Anterior cingulate cortex (tissue), 58 donors: Measurements from ENCODE around the gene ANKRD33B.
"Not testable (repeated sequence)": the region's sequence is repeated elsewhere in the genome, so short reads cannot be mapped to it uniquely, and the experiment has no call there.

Source experiments
- DNase-seq, 58 donors: peaks; one replicate each; lab custom pipeline; 2025; lab: John Stamatoyannopoulos, UW

Gene ANKRD33B

GRCh38 chr5:10631316-10631996 is 67.6 kb downstream of the ANKRD33B start:
- DNase-seq: no peak

DNA sequence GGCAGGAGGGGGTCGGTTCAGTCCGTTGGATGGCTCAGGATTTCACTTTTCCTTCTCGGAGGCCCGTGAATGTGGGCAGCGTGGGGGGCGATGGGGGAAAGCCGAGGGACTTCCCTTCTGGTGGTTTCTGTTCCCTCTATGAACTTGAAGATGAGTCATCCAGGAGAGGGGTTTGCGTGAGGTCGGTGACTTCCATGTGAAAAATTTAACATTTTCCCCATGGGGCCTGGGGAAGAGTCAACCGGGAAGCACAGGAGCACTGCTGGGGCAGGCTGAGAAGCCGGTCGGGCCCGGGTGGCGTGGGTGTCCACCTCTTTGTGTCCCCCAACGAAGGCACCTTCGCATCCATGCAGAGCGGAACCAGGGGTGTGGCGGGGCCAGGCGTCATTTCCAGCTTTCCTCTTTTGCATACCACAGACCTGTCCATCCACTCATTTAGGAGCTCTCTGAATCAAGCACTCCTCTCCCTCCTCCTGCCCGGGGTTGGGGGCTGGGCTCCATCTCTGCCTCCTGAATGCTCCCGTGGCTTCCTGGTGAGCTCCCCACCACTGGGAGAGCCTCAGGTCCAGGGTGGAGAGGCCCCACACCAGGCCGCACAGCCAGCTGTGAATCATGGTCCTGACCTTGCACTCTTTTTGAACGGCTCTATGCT is 68.4 kb downstream of the ANKRD33B start:
- no peak for DNase-seq

DNA sequence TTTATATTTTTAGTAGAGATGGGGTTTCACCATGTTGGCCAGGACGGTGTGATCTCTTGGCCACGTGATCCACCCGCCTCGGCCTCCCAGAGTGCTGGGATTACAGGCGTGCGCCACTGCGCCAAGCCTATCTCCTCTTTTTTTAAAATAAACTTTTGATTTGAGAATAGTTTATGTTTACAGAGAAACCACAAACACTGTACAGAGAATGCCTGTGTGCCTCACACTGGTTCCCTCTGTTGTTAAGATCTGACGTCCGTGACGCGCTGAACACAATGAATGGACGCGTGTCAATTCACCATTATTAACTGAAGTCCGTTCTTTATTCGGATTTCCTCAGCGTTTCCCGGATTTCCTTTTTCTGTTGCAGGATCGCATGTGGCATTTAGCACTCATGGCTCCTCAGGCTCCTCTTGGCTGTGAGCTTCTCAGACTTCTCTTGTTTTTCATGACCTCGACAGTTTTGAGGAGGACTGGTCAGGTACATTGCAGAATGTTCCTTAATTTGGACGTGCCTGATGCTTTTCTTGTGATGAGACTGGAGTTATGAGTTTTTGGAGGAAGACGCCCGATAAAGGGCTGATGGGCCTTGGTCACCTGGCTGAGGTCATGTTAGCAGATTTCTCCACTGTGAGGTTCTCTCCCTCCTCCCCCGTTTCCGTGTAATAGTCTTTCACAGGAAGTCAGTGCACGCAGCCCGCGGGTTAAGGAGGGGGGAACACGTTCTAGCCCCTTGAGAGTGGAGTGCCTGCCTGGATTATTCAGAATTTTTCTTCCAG is 69.6 kb downstream of the ANKRD33B start:
- no peak for DNase-seq

DNA sequence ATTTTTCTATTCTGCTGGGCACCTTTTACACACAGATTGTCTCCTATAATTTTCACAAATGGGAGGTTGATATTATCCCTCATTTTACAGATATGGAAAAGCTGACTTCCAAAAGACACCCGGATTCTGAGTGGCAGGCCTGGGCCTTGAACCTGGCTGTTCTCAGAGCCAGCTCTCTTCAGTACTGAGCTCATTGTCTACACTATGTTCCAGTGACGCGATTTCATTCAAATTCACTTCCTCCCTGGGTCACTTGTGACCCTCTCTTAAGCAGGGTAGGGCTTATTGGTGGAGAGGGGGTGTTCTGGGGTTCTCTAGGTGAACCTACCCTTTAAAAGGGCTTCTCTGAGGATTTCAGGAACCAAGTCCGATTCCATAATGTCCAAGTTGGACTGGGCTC is 70.2 kb downstream of the ANKRD33B start:
- no peak for DNase-seq

- no peak for DNase-seq
Observed at GRCh38 chr5:10634562-10634961, 70.7 kb downstream of the ANKRD33B start.

DNA sequence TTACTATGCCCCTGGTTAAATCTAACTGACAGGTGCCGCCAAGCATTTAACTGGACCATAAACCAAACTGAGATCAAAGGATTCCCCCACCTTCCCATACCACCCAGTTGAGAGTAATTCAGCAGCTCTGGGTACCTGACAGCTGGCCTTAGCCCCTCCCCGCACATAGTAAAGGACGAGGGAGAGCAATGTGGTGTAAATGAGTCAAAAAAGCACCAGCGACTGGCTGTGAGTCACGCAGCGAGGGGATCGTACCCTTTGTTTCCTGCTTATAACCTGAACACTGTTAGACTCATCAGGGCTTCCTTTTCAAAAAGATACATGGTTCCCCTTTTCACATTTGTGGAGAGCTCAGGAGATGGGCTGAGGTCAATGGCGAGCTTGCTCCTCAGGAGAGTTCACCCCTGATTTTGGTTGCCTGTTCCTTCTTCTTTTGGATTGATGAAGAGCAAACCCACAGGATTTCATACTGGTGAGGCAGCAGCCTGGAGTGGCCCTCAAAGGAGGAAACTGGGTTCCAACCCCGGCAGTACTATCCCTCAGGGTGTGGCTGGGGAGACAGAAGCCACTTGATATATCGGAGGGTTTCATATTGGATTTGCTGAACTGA is 71.5 kb downstream of the ANKRD33B start:
- DNase-seq: no peak

DNA sequence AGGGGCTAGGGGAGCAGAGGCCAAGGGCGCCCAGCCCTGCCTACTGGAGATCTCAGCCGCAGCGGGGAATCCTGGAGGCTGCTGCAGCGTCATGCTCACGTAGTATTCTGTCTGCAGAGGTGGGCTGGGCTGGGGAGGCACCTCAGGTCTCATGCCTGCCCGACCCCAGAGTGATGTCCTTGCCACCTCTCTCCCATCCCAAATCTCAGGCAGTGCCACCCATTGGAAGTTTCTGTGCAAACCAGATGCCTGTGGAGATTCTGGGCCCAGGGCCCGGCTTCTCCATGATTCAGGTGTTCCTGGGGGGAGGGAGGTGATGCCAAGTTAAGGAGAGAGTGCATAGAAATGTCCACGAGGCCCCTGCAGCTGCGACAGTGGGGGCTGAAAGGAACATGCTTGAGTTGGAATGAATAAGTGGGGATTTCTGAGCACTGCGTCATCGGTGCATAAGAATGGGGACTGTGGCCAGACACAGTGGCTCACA is 72.0 kb downstream of the ANKRD33B start:
- DNase-seq: no peak

- DNase-seq: no peak
Observed at GRCh38 chr5:10636363-10637142, 72.7 kb downstream of the ANKRD33B start.

GRCh38 chr5:10637944-10638343 is 74.1 kb downstream of the ANKRD33B start:
- no peak for DNase-seq

GRCh38 chr5:10638723-10639122 is 74.9 kb downstream of the ANKRD33B start:
- DNase-seq: not testable (repeated sequence)

DNA sequence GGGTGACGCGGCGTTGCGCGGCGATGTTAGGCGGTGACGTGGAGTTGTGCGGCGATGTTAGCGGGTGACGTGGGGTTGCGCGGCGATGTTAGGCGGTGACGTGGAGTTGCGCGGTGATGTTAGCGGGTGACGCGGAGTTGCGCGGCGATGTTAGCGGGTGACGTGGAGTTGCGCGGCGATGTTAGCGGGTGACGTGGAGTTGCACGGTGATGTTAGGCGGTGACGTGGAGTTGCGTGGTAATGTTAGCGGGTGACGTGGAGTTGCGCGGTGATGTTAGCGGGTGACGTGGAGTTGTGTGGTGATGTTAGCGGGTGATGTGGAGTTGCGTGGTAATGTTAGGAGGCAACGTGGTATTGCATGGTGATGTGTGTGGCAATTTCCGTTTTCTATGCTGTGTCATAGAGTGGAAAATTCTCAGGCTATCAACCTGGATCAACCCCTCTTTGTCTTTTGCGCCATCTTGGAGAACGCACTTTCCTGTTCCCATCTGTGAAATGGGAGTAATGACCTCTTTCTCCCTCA is 76.0 kb downstream of the ANKRD33B start:
- no peak for DNase-seq

- no peak for DNase-seq
Observed at GRCh38 chr5:10642367-10642766, 78.5 kb downstream of the ANKRD33B start.

GRCh38 chr5:10644192-10644591 is 80.3 kb downstream of the ANKRD33B start:
- DNase-seq: no peak

DNA sequence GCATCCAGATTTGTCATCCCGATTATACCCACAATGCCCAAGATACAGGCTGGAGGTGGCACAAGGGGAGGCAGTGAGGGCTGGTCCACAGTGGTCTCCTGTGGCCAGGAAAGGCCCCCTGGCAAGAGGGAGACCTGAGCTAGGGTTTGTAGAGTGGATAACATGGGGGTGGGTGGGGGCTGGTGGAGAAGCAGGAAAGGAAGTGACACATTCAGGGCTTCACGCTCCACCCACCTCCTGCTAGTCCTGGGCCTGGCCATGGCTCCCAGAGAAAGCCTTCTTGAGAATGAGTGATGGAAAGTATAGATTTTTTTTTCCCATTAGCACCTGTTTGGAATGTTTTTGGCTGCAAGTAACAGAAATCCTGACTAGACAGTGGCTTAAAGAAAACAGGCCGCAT is 81.3 kb downstream of the ANKRD33B start:
- no peak for DNase-seq

DNA sequence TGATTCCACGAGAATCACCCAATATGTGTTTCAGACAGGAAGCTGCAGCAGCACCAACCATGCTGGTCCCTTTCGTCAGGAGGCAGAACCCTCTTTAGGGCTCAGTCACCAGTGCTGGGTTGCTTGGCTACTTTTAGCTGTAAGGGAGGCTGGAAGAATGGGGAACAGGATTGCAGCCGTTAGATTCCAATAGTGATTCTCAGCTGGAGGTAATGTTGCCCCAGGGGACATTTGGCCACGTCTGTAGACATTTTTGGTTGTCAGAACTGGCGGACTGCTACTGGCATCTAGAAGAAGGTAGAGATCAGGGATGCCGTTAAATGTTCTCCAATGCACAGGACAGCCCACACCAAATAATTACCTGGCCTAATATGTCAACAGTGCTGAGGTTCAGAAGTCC is 81.8 kb downstream of the ANKRD33B start:
- no peak for DNase-seq

- DNase-seq: no peak
Observed at GRCh38 chr5:10647640-10648039, 83.8 kb downstream of the ANKRD33B start.

DNA sequence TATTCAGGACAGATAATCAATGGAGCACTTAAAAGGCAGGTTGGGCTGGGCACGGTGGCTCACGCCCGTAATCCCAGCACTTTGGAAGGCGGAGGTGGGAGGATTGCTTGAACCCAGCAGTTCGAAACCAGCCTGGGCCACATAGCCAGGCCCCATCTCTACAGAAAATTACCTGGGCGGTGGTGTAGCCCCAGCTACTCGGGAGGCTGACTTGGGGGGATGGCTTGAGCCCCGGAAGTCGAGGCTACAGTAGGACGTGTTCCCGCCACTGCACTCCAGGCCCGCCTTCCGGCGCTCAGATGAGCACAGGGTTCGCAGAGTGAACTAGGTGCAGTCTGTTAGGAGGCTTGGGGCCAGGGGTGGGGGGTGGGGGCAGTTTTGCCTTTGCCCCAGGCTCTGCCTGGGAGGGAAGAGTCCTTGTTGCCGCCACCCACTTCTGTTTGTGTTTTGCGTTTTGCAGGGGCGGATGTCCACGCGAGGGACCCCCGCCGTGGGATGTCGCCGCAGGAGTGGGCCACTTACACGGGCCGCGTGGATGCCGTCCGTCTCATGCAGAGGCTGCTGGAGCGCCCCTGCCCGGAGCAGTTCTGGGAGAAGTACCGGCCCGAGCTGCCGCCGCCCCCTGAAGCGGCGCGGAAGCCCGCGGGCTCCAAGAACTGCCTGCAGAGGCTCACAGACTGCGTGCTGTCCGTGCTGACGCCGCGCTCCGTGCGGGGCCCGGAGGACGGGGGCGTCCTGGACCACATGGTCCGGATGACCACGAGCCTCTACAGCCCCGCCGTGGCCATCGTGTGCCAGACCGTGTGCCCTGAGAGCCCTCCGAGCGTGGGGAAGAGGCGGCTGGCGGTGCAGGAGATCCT is 85.2 kb downstream of the ANKRD33B start:
- no peak for DNase-seq

GRCh38 chr5:10649666-10650380 is 86.0 kb downstream of the ANKRD33B start:
- no peak for DNase-seq
